Dermis microvascular lymphatic vessel endothelial cell (primary cell): Measurements from ENCODE around the gene PHPT1. TPM values are rescaled to one million over a fixed set of nuclear protein-coding genes. Genes with fewer than 3 reads are reported as not detected.
"Not testable (repeated sequence)": the region's sequence is repeated elsewhere in the genome, so short reads cannot be mapped to it uniquely, and the experiment has no call there.

Source experiments
- DNase-seq, 2 donors: peaks; one replicate each; pipeline versions ENCODE4 v3.0.0 to v3.0.0-alpha.2; 2010; ENCODE audit warnings: low read depth in 2 of 2
- total RNA-seq: library from RNA; depleted of rRNA; stranded (reverse); fragments of >200 nt; gene quantifications from 2 replicates; pipeline ENCODE4 v1.2.1, GENCODE V29; 2014

The PHPT1 gene
- total RNA-seq, 1 donor from 2014 or later, result 242 TPM

- DNase-seq, result no peak
These were observed 9.9 kb downstream of the PHPT1 start for GRCh38 chr9:136858844-136859757.

GRCh38 chr9:136860529-136860928 lies 11.3 kb downstream of the PHPT1 start:
- no peak for DNase-seq

- DNase-seq, result no peak
These were observed 12.0 kb downstream of the PHPT1 start for GRCh38 chr9:136860933-136861873.

GRCh38 chr9:136861874-136862457 lies 12.8 kb downstream of the PHPT1 start:
- DNase-seq, result no peak

GRCh38 chr9:136862849-136863622 lies 13.8 kb downstream of the PHPT1 start:
- no peak for DNase-seq

- DNase-seq, result no peak
These were observed 14.5 kb downstream of the PHPT1 start for GRCh38 chr9:136863623-136864273.

- DNase-seq, result no peak
These were observed 16.0 kb downstream of the PHPT1 start for GRCh38 chr9:136865041-136865767.

GRCh38 chr9:136865768-136866103 lies 16.5 kb downstream of the PHPT1 start:
- peak in 1 of 2 donors; percentile 32 for DNase-seq

GRCh38 chr9:136866898-136867421 lies 17.8 kb downstream of the PHPT1 start:
- DNase-seq, result not testable (repeated sequence)

GRCh38 chr9:136867480-136867879 lies 18.3 kb downstream of the PHPT1 start:
- DNase-seq, result no peak

GRCh38 chr9:136867917-136868316 lies 18.7 kb downstream of the PHPT1 start:
- DNase-seq, result no peak

- DNase-seq, result no peak
These were observed 19.4 kb downstream of the PHPT1 start for GRCh38 chr9:136868644-136869043.

GRCh38 chr9:136869611-136870010 lies 20.4 kb downstream of the PHPT1 start:
- DNase-seq, result not testable (repeated sequence)

GRCh38 chr9:136875155-136875554 lies 25.9 kb downstream of the PHPT1 start:
- no peak for DNase-seq

- no peak for DNase-seq
These were observed 27.3 kb downstream of the PHPT1 start for GRCh38 chr9:136876476-136876875.

GRCh38 chr9:136880651-136881050 lies 31.4 kb downstream of the PHPT1 start:
- no peak for DNase-seq

- DNase-seq, result no peak
These were observed 32.5 kb downstream of the PHPT1 start for GRCh38 chr9:136881691-136882108.

- DNase-seq, result peak; percentile 81 to 87
These were observed 33.1 kb downstream of the PHPT1 start for GRCh38 chr9:136882109-136882946.

- not testable (repeated sequence) for DNase-seq
These were observed 33.7 kb downstream of the PHPT1 start for GRCh38 chr9:136882947-136883283.
